Loucy (cell line): ENCODE measurements around the gene RNF8.

Experiments used
- H2AFZ ChIP-seq: fragments of 200-600 bp; sonication (generic); 2 replicates; pipeline ENCODE4 v1.6.0; 2016; ENCODE audit warnings: antibody characterized with exemption, mild to moderate bottlenecking, low read length, moderate library complexity
- H3F3A ChIP-seq: fragments of 200-600 bp; 2 replicates; pipeline ENCODE4 v1.6.0; 2016; ENCODE audit warnings: antibody characterized with exemption, low read depth, mild to moderate bottlenecking
- H3K27me3 ChIP-seq: fragments of 200-600 bp; sonication (generic); 2 replicates; pipeline ENCODE4 v1.6.1; 2014; ENCODE audit warnings: low read length, mild to moderate bottlenecking; ENCODE audit not compliant: insufficient read depth, poor library complexity, severe bottlenecking
- H3K36me3 ChIP-seq: fragments of 200-600 bp; sonication (generic); 2 replicates; pipeline ENCODE4 v1.6.1; 2016; ENCODE audit warnings: low read length; ENCODE audit not compliant: insufficient read depth
- H3K4me1 ChIP-seq: fragments of 200-600 bp; sonication (generic); 2 replicates; pipeline ENCODE4 v1.5.1; 2014; ENCODE audit warnings: low read length, mild to moderate bottlenecking; ENCODE audit not compliant: insufficient read depth, poor library complexity, severe bottlenecking
- H3K4me2 ChIP-seq: fragments of 200-600 bp; sonication (generic); 2 replicates; pipeline ENCODE4 v1.6.0; 2014; ENCODE audit warnings: antibody characterized with exemption, low read length, low read depth, mild to moderate bottlenecking; ENCODE audit not compliant: poor library complexity, severe bottlenecking
- H3K4me3 ChIP-seq: fragments of 200-600 bp; sonication (generic); 2 replicates; pipeline ENCODE4 v1.5.1; 2014; ENCODE audit warnings: low read length, mild to moderate bottlenecking, mixed read lengths; ENCODE audit not compliant: poor library complexity, severe bottlenecking
- H3K79me2 ChIP-seq: fragments of 200-600 bp; sonication (generic); 2 replicates; pipeline ENCODE4 v1.6.1; 2014; ENCODE audit warnings: low read length; ENCODE audit not compliant: insufficient read depth
- H3K9ac ChIP-seq: fragments of 200-600 bp; sonication (generic); 2 replicates; pipeline ENCODE4 v1.6.0; 2014; ENCODE audit warnings: mild to moderate bottlenecking, low read depth, low read length, moderate library complexity; ENCODE audit not compliant: poor library complexity, severe bottlenecking
- H3K9me2 ChIP-seq: fragments of 200-600 bp; sonication (generic); replicated peaks from 2 replicates; pipeline ENCODE4 v1.6.1; 2016; ENCODE audit warnings: low read depth, low read length, mixed read lengths
- H3K9me3 ChIP-seq: fragments of 200-600 bp; sonication (generic); 2 replicates; pipeline ENCODE4 v1.6.1; 2014; ENCODE audit warnings: mild to moderate bottlenecking, antibody characterized with exemption, low read length, low read depth; ENCODE audit not compliant: insufficient read depth
- H4K20me1 ChIP-seq: fragments of 200-600 bp; sonication (generic); 2 replicates; pipeline ENCODE4 v1.6.0; 2014; ENCODE audit warnings: antibody characterized with exemption, low read length, mild to moderate bottlenecking; ENCODE audit not compliant: insufficient read depth, poor library complexity, severe bottlenecking
- EZH2phosphoT487 ChIP-seq: fragments of 200-600 bp; IDR thresholded peaks from 2 replicates; pipeline ENCODE4 v1.6.1; 2018; ENCODE audit warnings: antibody characterized with exemption, mild to moderate bottlenecking, moderate library complexity, borderline replicate concordance
- TF ChIP-seq, protein P1 (sequence below): fragments of 200-600 bp; sonication (generic); conservative IDR thresholded peaks from 2 replicates; pipeline ENCODE4 v1.5.1; 2014; ENCODE audit warnings: mild to moderate bottlenecking, antibody characterized with exemption, low read length

The RNF8 gene

GRCh38 chr6:37382994-37383765 lies 29.4 kb downstream of the RNF8 start:
- H3K9me2 ChIP-seq = no peaks in the 10 kb centered on the region
- H2AFZ ChIP-seq = no peak overlapping the region
- H3K4me2 ChIP-seq = no peak overlapping the region
- no peaks in the 10 kb centered on the region for H4K20me1 ChIP-seq
- TF ChIP-seq EZH2phosphoT487 = no peak
- TF ChIP-seq, protein P1, sequence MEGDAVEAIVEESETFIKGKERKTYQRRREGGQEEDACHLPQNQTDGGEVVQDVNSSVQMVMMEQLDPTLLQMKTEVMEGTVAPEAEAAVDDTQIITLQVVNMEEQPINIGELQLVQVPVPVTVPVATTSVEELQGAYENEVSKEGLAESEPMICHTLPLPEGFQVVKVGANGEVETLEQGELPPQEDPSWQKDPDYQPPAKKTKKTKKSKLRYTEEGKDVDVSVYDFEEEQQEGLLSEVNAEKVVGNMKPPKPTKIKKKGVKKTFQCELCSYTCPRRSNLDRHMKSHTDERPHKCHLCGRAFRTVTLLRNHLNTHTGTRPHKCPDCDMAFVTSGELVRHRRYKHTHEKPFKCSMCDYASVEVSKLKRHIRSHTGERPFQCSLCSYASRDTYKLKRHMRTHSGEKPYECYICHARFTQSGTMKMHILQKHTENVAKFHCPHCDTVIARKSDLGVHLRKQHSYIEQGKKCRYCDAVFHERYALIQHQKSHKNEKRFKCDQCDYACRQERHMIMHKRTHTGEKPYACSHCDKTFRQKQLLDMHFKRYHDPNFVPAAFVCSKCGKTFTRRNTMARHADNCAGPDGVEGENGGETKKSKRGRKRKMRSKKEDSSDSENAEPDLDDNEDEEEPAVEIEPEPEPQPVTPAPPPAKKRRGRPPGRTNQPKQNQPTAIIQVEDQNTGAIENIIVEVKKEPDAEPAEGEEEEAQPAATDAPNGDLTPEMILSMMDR = peak; percentile 34
- no peaks in the 10 kb centered on the region for H3F3A ChIP-seq
- peaks cover 16% of the 10 kb centered on the region; the same call in 1 of the 2 replicates for H3K36me3 ChIP-seq
- no peaks in the 10 kb centered on the region for H3K27me3 ChIP-seq
- H3K79me2 ChIP-seq = no peaks in the 10 kb centered on the region
- H3K9me3 ChIP-seq = no peaks in the 10 kb centered on the region
- H3K9ac ChIP-seq = no peak overlapping the region
- H3K4me1 ChIP-seq = no peaks in the 10 kb centered on the region
- H3K4me3 ChIP-seq = no peak overlapping the region

GRCh38 chr6:37388578-37388977 lies 34.8 kb downstream of the RNF8 start:
- no peaks in the 10 kb centered on the region for H3K79me2 ChIP-seq
- H3K36me3 ChIP-seq = peaks cover 35% of the 10 kb centered on the region; the same call in 1 of the 2 replicates
- no peaks in the 10 kb centered on the region for H3K9me2 ChIP-seq
- H2AFZ ChIP-seq = no peak overlapping the region
- H4K20me1 ChIP-seq = no peaks in the 10 kb centered on the region
- no peak overlapping the region for H3K4me3 ChIP-seq
- no peak overlapping the region for H3K9ac ChIP-seq
- H3K4me2 ChIP-seq = no peak overlapping the region
- H3K27me3 ChIP-seq = no peaks in the 10 kb centered on the region
- H3F3A ChIP-seq = no peaks in the 10 kb centered on the region
- no peaks in the 10 kb centered on the region for H3K4me1 ChIP-seq
- no peaks in the 10 kb centered on the region for H3K9me3 ChIP-seq
- TF ChIP-seq EZH2phosphoT487 = no peak
- TF ChIP-seq, protein P1 = no peak

DNA sequence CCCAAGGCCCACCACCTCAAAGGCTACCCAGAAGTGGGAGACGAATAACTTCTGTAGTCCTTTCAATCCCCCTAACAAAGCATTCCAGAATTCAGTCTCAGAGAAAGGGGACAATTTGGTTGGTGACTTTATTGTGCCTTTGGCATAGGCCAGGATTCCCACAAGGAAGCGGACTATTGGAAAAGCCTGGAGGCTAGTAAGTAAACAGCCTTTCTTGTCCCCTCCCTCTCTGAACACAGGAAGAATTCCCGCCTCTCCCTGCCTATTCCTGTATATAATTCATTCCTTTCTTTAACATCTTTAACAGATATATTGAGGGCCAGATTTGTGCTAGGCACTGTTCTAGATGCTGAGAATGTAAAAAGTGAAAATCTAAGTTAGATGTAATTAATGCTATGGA lies 36.1 kb downstream of the RNF8 start:
- Histone ChIP-seq H3K4me1 (no peaks in the 10 kb centered on the region), H3K27me3 (no peaks in the 10 kb centered on the region), H3K9ac (no peak overlapping the region), H3K9me3 (no peaks in the 10 kb centered on the region), H3K79me2 (no peaks in the 10 kb centered on the region), H2AFZ (no peak overlapping the region), H3K4me2 (no peak overlapping the region), H3K4me3 (no peak overlapping the region), H4K20me1 (no peaks in the 10 kb centered on the region), H3F3A (no peaks in the 10 kb centered on the region), H3K9me2 (no peaks in the 10 kb centered on the region), H3K36me3 (peaks cover 32% of the 10 kb centered on the region; the same call in 1 of the 2 replicates)
- TF ChIP-seq EZH2phosphoT487 = no peak
- TF ChIP-seq, protein P1 = no peak
